HG03135 (cell line): ENCODE results near the gene FCHSD2.
"Not testable (repeated sequence)": the region's sequence is repeated elsewhere in the genome, so short reads cannot be mapped to it uniquely, and the experiment has no call there.

Experiments used
- ATAC-seq: cut with Tn5 transposase; IDR thresholded peaks from one replicate; pipeline ENCODE4 v1.9.1; 2021; ENCODE audit warnings: mild to moderate bottlenecking, moderate library complexity; ENCODE audit not compliant: unreplicated experiment

Gene FCHSD2

GRCh38 chr11:73072935-73073481 lies 69.1 kb downstream of the FCHSD2 start:
- peak; percentile 51 for ATAC-seq

GRCh38 chr11:73070653-73071052 lies 71.5 kb downstream of the FCHSD2 start:
- ATAC-seq = no peak

- not testable (repeated sequence) for ATAC-seq
These were observed 80.2 kb downstream of the FCHSD2 start for GRCh38 chr11:73061857-73062424.

- not testable (repeated sequence) for ATAC-seq
These were observed 80.7 kb downstream of the FCHSD2 start for GRCh38 chr11:73061434-73061833.

GRCh38 chr11:73059915-73060314 lies 82.2 kb downstream of the FCHSD2 start:
- no peak for ATAC-seq

- ATAC-seq = no peak
These were observed 83.0 kb downstream of the FCHSD2 start for GRCh38 chr11:73058989-73059674.

- no peak for ATAC-seq
These were observed 86.3 kb downstream of the FCHSD2 start for GRCh38 chr11:73055655-73056354.

- no peak for ATAC-seq
These were observed 87.1 kb downstream of the FCHSD2 start for GRCh38 chr11:73055002-73055401.

GRCh38 chr11:73053964-73054363 lies 88.2 kb downstream of the FCHSD2 start:
- ATAC-seq = no peak

- ATAC-seq = peak; percentile 16
These were observed 93.7 kb downstream of the FCHSD2 start for GRCh38 chr11:73048446-73048845.

- peak; percentile 72 for ATAC-seq
These were observed 94.2 kb downstream of the FCHSD2 start for GRCh38 chr11:73047773-73048371.

- ATAC-seq = no peak
These were observed 102.1 kb downstream of the FCHSD2 start for GRCh38 chr11:73040046-73040445.

- ATAC-seq = no peak
These were observed 107.3 kb downstream of the FCHSD2 start for GRCh38 chr11:73034777-73035176.

GRCh38 chr11:73034331-73034730 lies 107.8 kb downstream of the FCHSD2 start:
- no peak for ATAC-seq

- ATAC-seq = no peak
These were observed 112.0 kb downstream of the FCHSD2 start for GRCh38 chr11:73030130-73030529.

- no peak for ATAC-seq
These were observed 112.7 kb downstream of the FCHSD2 start for GRCh38 chr11:73029403-73029802.

- ATAC-seq = no peak
These were observed 113.5 kb downstream of the FCHSD2 start for GRCh38 chr11:73028611-73029010.

GRCh38 chr11:73027840-73028239 lies 114.3 kb downstream of the FCHSD2 start:
- ATAC-seq = not testable (repeated sequence)

GRCh38 chr11:73024639-73025038 lies 117.5 kb downstream of the FCHSD2 start:
- no peak for ATAC-seq

- no peak for ATAC-seq
These were observed 122.1 kb downstream of the FCHSD2 start for GRCh38 chr11:73019996-73020395.

- no peak for ATAC-seq
These were observed 122.7 kb downstream of the FCHSD2 start for GRCh38 chr11:73019449-73019848.
